Activated CD4-positive, alpha-beta T cell treated with anti-CD3 and anti-CD28 coated beads, Interleukin-2, amount 50 U/mL, for 16 hours (primary cell): ENCODE data around the gene ATP6V1B1.

Source experiments
- DNase-seq: peaks from one replicate; pipeline ENCODE4 v3.0.0-alpha.2; 2020

ATP6V1B1 gene

GRCh38 chr2:70948337-70949003 lies 12.8 kb downstream of the ATP6V1B1 start:
- peak; percentile 86 for DNase-seq

GRCh38 chr2:70949086-70949485 lies 13.4 kb downstream of the ATP6V1B1 start:
- no peak for DNase-seq

- DNase-seq = no peak
These were observed 19.2 kb downstream of the ATP6V1B1 start for GRCh38 chr2:70954886-70955285.

- DNase-seq = no peak
These were observed 20.4 kb downstream of the ATP6V1B1 start for GRCh38 chr2:70956141-70956540.

- no peak for DNase-seq
These were observed 22.1 kb downstream of the ATP6V1B1 start for GRCh38 chr2:70957798-70958197.

GRCh38 chr2:70958759-70959158 lies 23.1 kb downstream of the ATP6V1B1 start:
- DNase-seq = no peak

- no peak for DNase-seq
These were observed 23.6 kb downstream of the ATP6V1B1 start for GRCh38 chr2:70959271-70959761.

- no peak for DNase-seq
These were observed 24.4 kb downstream of the ATP6V1B1 start for GRCh38 chr2:70959851-70960832.

GRCh38 chr2:70960833-70961647 lies 25.3 kb downstream of the ATP6V1B1 start:
- no peak for DNase-seq

GRCh38 chr2:70961648-70961994 lies 25.9 kb downstream of the ATP6V1B1 start:
- DNase-seq = no peak

GRCh38 chr2:70962211-70962884 lies 26.6 kb downstream of the ATP6V1B1 start:
- DNase-seq = no peak

- no peak for DNase-seq
These were observed 27.5 kb downstream of the ATP6V1B1 start for GRCh38 chr2:70962885-70963878.

- no peak for DNase-seq
These were observed 28.4 kb downstream of the ATP6V1B1 start for GRCh38 chr2:70964133-70964532.

GRCh38 chr2:70964596-70965386 lies 29.1 kb downstream of the ATP6V1B1 start:
- peak; percentile 78 for DNase-seq

- DNase-seq = no peak
These were observed 29.8 kb downstream of the ATP6V1B1 start for GRCh38 chr2:70965506-70965905.

GRCh38 chr2:70966681-70967080 lies 31.0 kb downstream of the ATP6V1B1 start:
- no peak for DNase-seq

- no peak for DNase-seq
These were observed 31.5 kb downstream of the ATP6V1B1 start for GRCh38 chr2:70967189-70967588.

GRCh38 chr2:70974592-70974991 lies 38.9 kb downstream of the ATP6V1B1 start:
- no peak for DNase-seq

- no peak for DNase-seq
These were observed 39.5 kb downstream of the ATP6V1B1 start for GRCh38 chr2:70975237-70975636.

GRCh38 chr2:70977605-70978205 lies 42.0 kb downstream of the ATP6V1B1 start:
- peak; percentile 35 for DNase-seq
